ENCODE measurements around the gene SLC38A3.

GRCh38 chr3:50266836-50267235 lies 61.8 kb downstream of the SLC38A3 start:
- TF ChIP-seq CTCF (IDR thresholded peaks at IDR 0.05) (no peak), POLR2A (IDR thresholded peaks at IDR 0.05) (no peak)

All from Peyer's patch (tissue), 4 donors.